ENCODE data around the gene CKAP2L.

Gene CKAP2L

DNA sequence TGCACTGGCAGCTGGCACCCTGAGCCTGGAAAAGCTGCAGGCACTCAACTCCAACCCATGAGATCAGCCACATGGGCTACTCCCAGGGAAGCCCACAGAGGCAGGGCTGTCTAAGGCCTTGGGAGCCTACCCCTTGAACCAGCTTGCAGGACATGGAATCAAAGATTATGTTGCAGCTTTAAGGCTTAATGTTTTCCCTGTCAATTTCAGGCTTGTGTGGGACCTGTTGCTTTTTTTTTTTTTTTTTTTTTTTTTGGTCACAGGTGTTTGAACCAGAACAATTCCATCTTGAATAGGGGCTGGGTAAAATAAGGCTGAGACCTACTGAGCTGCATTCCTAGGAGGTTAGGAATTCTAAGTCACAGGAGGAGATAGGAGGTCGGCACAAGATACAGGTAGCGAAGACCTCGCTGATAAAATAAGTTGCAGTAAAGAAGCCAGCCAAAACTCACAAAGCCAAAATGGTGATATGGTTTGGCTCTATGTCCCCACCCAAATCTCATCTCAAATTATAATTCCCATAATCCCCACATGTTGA is 27.4 kb upstream of the CKAP2L start:
- DNase-seq, result no peak

DNA sequence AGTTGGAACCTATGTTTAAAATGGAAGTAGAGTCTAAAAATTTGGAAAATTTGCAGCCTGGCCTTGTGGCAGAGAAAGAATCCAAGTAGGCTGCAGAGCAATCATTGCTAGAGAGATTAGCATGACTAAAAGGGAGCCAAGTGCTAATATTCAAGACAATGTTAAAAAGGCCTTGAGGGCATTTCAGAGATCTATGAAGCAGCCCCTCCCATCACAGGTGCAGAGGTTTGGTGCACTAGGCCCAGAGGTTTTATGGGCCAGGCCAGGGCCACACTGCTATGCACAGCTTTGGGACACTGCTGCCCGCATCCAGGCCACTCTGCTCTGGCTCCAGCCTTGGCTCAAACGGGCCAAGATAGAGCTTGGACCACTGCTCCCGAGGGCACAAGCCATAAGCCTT is 26.6 kb upstream of the CKAP2L start:
- DNase-seq, result no peak

DNA sequence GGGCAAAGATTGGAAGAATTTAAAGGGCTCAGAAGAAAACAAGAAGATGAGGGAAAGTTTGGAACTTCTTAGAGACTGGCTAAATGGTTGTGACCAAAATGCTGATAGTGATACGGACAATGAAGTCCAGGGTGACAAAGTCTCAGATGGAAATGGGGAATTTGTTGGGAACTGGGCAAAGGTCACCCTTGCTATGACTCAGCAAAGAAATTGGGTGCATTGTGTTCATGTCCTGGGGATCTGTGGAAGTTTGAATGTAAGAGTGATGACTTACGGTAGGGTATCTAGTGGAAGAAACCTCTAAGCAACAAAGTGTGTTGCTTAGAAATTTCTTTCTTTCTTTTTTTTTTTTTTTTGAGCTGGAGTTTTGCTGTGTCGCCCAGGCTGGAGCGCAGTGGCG is 25.9 kb upstream of the CKAP2L start:
- no peak for DNase-seq

DNA sequence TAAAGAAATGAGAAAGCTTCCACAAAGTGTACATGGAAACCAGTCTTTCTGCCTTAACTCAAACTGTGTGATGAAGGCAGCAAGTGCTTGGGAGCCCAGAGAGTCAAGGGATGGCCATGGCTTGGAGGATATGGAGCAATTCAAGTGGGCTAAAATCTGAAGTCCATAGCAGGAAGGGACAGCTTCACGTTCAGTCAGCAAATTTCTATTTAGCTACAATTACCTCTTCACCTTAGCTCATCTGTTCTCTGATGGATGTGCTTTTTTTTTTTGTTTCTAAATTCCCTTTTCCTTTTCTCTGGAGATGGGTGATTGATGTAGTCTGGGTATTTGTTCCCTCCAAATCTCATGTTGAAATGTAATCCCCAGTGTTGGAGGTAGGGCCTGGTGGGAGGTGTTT is 24.8 kb upstream of the CKAP2L start:
- DNase-seq, result no peak

DNA sequence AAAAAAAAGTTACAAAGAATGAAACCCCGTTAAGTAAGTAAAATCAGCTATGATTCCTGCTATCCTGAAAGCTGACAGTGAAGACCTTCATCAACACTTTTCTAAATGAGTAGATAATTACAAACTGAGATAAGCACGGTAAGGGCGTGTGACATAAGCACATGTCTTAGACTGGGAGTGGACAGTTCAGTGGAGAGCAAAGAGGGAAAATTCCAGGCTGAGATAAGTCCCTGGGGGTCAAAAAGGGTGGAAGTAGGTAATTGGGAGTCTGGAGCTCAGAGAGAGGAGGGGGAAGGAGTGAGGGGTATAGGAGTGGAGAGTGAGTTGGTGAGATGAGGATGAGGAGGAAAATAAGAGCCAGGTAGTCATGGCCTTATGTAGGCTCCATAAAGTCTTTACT is 24.2 kb upstream of the CKAP2L start:
- no peak for DNase-seq

DNA sequence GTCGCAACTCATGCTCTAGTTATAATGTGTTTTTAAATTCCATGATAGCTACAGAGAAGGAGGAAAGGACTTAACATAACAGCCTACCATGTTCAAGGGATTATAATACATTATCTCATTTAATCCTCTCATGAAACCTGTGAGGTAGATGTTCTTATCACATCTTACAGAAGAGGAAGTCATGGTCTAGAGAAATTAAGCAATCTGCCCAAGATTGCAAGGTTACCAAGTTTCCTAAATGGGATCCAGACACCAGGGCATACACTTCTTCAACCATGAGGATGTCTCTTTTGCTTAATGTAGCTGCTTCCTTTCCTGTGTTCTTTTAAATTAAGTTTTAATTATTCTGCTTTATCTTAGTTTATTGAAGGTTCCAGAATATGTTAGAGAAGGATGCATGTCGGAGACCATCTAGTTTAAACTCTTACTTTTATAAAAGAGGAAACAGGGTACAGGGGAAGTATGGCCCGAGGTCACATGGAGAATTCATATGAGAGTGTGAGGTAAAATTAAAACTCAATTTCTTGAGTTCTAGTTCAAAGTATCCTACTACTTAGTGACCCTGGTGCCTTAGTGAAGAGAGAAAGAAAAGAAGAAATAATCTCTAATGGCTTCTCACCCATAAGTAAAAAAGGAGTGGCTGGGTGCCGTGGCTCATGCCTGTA is 23.5 kb upstream of the CKAP2L start:
- DNase-seq, result no peak

DNA sequence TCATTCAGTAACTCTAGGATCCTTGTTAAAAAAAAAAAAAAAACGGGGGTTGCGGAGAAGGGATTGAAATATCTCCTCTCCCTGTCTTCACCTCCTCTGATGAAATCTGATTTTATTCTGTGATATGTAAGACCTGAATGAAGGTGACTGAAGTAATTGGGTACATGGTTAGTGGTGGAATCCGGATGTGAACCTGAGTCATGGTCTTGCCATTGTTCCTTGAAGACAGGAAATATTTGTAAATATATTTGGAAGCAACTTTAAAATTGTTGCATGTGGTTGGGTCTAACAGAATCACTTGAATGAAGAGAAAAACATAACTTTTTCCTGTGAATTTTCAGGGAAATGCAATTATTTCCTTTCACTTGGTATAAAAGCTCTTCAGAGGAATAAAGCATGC is 22.9 kb upstream of the CKAP2L start:
- no peak for DNase-seq

DNA sequence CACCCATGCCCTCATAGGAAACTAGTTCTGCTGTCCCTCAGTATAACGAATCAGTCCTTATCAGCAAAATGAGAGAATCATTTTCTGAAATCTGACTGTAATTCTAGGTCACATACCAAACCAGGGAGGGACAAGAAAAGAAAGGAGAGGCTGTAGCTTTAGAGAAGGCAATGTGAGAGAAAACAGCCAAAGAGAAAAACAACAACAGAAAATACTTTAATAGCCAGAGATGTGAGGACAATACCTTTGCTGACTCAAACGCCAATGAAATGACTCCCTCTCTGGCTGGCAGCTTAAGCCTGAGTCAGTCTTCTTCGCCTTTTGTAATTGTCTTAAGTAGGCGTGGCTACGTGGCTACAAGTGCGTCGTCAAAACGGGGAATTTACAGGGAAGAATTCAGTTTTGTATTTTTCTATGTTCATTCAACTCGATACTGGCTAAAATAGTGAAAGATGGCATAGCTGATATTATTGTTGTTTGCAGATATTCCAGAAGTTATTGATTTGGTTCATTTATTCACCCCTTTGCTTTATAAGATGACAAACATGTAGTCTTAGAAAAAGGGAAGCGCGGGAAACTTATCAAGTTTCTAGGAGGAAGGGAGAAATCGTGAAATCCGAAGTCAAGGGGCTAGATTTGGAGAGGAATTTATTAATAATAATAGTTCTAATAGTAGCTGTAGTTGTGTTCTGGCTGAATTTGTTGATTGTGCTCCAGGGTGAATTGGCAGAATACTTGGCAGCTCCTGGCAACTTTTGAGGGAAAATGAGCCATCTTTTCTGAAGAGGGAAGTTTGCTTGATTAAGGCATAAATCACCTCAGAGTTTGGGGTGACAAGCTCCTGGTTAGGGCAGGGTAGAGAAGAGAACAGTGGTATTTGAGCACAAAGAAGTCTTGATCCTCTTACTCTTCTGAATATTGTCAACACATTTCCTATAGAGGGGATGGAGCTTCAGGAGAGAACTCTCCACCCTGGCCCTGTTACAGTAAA is 20.1 kb upstream of the CKAP2L start, which contains the start of gene IL1A:
Gene IL1A, minus strand, starts transcription at position 295 of the 991 bp plus-strand sequence. CDS start 723 bp downstream, outside the sequence.
- DNase-seq, result no peak

DNA sequence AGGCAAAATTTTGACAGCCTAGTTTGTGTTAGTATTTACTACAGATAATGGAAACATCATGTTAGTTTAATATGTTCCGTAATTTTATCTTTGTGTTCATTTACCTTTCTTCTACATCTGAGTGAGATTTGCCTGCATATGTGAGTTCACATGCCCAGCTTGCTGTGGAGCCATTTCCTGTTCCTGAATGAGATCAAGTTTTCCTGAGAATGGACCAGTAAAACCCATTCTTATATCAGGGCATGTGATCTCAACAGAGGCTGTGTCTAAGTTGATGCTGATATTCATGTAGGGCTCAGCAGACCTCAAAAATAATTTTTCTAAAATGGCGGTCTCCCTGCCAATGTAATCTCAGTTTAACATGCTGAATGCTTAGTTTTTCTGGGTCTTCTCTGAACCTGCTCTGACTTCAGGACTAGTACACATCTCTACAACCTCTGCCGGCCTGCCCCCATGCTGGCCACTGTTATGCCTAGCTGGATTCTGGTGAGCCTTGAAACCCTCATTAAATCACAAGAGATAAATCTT is 18.8 kb upstream of the CKAP2L start:
- no peak for DNase-seq

DNA sequence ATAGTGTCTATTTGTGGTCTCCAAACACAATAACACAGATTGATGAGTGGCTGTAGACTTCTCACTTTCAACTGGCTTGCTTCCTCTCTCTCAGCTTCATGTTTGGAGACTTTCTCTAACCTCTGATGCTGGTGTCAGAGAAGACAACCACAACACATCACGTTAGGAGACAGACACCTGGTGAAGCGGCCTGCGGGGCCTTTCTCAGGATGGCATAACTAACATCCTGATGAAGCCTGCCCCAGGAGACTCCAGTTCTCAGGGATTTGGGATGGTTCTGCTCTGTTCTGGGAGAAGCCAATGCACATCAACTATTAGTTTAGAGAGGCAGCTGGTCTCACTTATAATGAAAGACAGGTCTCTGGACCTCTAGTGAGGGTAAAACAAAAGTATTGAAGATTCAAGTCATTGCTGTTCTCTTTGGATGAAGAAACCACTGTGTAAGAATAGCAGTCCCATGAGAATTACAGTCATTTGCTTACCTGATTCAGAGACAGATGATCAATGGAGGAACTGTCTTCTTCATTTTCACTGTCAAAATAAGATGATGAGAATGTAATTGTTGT is 17.9 kb upstream of the CKAP2L start:
- no peak for DNase-seq

DNA sequence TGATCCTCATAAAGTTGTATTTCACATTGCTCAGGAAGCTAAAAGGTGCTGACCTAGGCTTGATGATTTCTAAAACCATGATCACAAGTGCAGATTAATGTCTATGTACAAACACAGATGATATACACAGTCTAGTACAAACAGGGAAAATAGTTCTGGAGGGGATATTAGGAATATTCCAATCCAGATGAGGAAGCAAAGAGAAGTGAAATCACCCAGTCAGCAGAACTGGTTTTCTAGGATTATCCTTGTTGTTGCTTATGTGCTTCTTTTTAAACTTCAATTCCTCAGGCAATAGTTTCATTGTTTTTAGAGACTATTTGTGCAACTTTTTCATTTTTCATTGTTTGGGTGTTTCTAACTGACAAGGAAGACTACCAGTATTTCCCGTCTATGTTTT is 15.2 kb upstream of the CKAP2L start:
- no peak for DNase-seq

DNA sequence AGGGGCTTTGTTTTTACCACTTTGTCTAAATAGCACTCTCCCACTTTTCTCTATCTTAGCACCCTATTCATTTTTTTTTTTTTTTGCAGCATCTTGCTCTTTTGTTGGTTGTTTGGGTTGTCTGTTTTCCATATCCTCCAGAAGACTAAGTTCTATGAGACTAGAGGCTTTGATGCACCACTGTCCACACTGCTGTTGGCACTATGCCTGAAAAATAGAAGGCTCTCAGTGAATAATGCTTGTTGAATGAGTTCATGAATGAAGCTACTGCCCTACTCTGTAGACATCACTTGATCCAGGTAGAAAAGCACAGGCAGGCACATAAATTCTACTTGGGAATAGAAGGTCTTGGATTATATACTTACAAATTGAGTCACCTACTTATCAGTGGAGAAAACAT is 12.6 kb upstream of the CKAP2L start:
- no peak for DNase-seq

DNA sequence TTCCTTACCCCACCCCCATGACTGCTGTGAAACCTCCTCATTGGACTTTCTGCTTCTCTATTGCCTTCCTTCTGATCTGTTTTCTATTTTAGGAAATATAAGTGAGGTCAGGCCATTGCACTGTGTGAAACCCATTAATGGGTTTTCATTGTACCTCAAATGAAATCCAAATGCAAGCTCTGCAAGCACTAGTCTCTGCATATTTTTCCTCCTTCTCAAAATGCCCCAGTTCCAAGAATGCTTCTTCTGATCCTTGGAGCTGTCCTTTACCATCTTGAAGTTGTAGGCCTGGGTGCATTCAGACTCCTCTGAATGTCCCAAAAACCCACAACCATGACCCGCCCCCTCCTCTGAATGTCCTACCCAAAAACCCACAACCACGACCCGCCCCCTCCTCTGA is 11.7 kb upstream of the CKAP2L start:
- no peak for DNase-seq

DNA sequence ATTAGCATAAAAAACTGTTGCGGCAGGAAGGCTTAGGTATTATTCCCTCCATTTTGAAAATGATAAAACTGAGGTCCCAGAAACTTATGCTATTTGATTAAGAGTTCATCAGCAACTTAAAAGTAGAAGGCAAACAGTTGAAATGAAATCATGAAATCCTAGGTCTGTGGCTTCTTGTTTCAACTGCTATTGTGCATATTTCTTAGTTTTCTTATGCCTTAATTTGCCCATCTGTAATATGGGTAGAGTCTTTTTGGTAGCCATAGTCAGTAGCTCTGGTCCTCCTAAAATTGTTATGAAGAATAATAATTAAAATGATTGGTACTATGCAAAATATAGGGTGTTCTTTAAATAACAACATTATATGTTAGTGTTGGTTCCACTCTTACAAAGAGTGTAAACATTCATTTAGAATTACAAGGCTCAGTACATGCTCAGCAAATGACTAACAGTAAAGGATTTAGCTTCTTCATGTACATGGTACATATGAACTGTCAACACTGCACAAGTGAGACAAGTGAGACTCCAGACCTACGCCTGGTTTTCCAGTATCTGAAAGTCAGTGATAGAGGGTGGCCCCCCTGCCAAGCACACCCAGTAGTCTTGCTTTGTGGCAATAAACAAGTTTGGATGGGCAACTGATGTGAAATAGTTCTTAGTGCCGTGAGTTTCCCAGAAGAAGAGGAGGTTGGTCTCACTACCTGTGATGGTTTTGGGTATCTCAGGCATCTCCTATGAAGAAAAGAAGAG is 10.3 kb upstream of the CKAP2L start:
- DNase-seq, result no peak

DNA sequence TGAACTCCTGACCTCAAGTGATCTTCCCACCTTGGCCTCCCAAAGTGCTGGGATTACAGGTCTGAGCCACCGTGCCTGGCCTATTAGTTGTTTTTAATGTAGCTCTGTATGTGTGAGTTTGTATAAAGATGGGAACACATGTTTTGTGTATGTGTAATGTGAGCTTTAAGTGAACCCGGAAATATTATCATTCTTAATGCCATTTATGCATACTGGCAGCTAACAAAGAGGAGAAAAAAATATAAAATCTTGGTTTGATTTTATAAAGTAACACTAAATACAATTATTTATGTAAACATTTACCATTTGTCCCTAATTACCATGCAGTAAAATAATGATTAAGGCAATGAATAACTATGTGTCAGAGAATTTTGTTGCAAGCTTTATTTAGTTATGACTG is 9.1 kb upstream of the CKAP2L start:
- DNase-seq, result no peak

DNA sequence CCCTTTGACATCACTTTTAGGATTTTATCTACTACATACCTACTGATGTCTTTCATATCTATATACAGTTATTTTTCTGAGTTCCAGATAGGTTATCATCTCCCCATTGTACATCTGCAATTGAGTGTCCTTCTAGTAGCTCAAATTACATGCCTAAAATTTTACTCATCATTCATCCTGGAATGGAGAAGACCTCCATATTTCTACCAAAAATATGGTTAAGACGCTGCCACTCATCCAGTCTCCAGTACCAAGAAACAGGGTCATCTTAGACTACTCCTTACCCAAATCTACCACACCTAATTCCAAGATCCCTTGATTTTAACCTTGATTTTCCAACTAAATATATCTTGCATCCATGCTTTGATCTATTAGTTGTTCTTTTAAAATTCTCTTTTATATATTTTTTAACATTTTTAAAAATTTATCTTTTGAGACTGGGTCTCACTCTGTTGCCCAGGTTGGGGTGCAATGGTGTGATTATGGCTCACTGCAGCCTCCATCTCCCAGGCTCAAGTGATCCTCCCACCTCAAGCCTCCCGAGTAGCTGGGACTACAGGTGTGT is 8.6 kb upstream of the CKAP2L start:
- DNase-seq, result no peak

DNA sequence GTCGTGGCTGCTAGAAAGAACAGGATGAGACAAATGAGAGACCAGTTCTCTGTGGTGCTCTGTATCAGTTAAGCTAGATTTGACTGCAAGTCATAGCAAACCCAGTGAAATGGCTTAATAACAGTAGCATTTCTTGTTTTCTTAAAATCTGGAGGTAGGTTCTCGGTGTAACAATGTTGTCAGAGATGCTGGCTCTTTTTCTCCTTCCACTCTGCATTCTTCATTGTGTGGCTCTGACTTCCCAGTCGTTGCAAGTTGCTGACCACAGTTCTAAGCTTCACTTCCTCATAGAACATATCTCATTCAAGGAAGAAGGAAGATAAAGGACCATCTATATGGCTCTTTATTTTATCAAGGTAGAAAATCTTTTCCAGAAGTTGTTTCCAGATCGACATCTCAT is 7.9 kb upstream of the CKAP2L start:
- no peak for DNase-seq

DNA sequence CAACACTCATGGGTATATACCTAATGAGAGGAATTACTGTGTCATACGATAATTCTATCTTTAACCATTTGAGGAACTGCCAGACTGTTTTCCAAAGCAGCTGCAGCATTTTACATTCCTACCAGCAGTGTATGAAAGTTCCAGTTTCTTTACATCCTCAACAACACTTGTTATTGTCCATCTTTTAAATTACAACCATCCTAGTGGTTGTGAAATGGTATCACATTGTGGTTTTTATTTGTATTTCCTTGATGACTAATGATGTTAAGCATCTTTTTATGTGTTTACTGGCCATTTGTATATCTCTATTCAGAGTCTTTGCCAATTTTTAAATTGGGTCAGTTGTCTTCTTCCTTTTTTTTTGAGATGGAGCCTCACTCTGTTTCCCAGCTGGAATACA is 4.0 kb upstream of the CKAP2L start:
- no peak for DNase-seq

DNA sequence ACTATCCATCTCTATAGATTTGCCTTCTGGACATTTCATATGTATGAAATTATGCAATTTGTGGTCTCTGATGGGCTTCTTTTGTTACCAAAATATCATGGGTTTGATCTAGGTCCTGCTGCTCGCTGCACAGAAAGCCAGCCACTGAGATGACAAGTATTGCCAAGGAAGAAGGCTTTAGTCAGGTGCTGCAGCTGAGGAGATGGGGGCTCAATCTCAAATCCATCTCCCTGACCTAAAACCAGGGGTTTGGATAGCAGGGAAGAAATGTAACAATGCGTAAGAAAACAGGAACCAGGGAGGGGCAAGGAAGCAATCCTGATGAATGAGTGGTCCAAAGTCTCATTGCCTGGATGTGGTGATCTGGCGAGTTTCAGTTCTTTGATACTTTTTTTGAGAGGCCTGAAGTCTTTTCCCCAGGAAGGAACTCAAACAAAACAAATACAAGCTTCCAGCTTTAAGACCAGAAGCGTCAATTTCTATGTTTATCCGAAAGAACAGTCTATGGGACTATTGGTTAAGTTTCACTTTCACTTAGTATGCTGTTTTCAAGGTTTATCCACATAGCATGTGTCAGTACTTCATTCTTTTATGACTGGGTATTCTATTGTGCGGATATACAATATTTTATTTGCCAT is 3.4 kb upstream of the CKAP2L start:
- DNase-seq, result no peak

DNA sequence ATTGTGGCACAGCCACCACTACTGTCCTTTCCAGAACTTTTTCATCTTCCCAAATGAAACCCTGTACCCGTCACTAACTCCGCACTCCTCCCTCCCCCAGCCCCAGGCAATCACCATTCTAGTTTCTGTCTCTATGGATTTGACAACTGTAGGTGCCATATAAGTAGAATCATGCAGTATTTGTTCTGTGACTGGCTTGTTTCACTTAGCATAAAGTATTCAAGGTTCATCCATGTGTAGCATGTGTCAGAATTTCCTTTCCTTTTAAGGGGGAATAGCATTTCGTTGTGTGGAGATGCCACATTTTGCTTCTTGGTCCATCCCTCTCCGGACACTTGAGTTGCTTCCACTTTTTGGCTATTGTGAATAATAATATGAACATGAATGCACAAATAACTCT is 842 bp upstream of the CKAP2L start:
- DNase-seq, result no peak

DNA sequence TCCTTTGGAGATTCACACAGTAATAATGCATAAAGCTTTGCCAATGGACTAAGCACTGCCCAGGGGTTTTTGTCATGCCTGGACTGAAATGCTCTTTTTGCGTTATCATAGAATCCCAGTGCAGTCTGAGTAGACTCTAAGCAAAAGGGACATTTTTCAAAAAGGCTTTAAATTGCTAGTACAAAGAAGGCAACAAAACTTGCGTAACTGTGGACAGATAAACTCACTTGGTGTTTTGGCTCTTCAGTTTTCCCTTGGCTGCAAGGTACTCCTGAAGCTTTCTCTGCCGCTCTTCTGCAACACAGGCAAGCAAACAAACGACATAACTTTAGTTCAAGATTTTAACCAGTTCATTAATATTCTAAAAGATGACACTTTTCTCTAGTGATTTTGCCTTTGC is 2.1 kb downstream of the CKAP2L start:
- no peak for DNase-seq

DNA sequence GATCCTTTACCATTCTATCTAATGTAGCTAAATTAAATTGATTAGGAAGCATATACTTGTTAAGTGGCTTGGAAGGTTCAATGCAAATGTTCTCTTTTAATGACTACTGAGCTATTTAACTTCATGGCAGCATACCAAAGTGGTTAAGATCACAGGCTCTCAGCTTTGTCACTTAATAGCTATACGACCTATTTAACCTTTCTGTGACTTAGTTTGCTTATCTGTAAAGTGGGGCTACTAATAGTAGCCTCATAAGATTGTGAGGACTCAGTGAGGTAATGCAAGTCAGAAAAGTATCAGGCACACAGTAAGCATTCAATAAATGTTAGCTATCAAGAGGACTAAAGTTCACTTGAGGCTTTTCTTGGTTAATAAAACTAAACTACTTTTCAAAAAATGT is 4.3 kb downstream of the CKAP2L start:
- DNase-seq, result no peak
